OCI-LY7 (cell line): ENCODE data around the gene OR4E1. TPM values are rescaled to one million over a fixed set of nuclear protein-coding genes. Genes with fewer than 3 reads are reported as not detected.
"Not testable (repeated sequence)": the region's sequence is repeated elsewhere in the genome, so short reads cannot be mapped to it uniquely, and the experiment has no call there.

ENCODE experiments used
- BruUV-seq: library from RNA; stranded (reverse); fragments of 400-500 nt; replicated peaks from 2 replicates; lab custom pipeline; 2021; lab: Mats Ljungman, UMichigan
- CTCF ChIA-PET: fragments of 300-600 bp; sonication (Branson Sonifier 250); formaldehyde crosslinking; loops from one replicate; lab custom pipeline; 2022; ENCODE audit warnings: antibody characterized with exemption; ENCODE audit not compliant: unreplicated experiment; lab: Charles Lee
- POLR2A ChIA-PET: fragments of 300-600 bp; sonication (Branson Sonifier 250); formaldehyde crosslinking; loops from one replicate; lab custom pipeline; 2022; ENCODE audit warnings: antibody characterized with exemption; lab: Charles Lee
- DNase-seq: peaks from one replicate; pipeline ENCODE4 v3.0.0-alpha.2; 2015; ENCODE audit warnings: low spot score
- H2AFZ ChIP-seq: fragments of 200-600 bp; sonication (generic), shearing (Covaris generic); 2 replicates; pipeline ENCODE4 v1.6.1; 2014; ENCODE audit warnings: mild to moderate bottlenecking, antibody characterized with exemption, low read length, moderate library complexity
- H3K27ac ChIP-seq: fragments of 200-600 bp; sonication (generic); 2 replicates; pipeline ENCODE4 v1.5.1; 2014; ENCODE audit warnings: mixed run types, low read depth, mild to moderate bottlenecking, moderate library complexity, low read length, inconsistent platforms; ENCODE audit not compliant: poor library complexity, severe bottlenecking
- H3K36me3 ChIP-seq: fragments of 200-600 bp; sonication (generic); 2 replicates; pipeline ENCODE4 v1.6.1; 2014; ENCODE audit warnings: mild to moderate bottlenecking, antibody characterized with exemption, low read length, moderate library complexity, mixed read lengths; ENCODE audit not compliant: insufficient read depth
- H3K4me1 ChIP-seq: fragments of 200-600 bp; sonication (generic); 2 replicates; pipeline ENCODE4 v1.5.1; 2014; ENCODE audit warnings: mild to moderate bottlenecking, low read length; ENCODE audit not compliant: insufficient read depth, poor library complexity, severe bottlenecking
- H3K4me2 ChIP-seq: fragments of 200-600 bp; sonication (generic); 2 replicates; pipeline ENCODE4 v1.6.1; 2014; ENCODE audit warnings: mild to moderate bottlenecking, low read length
- H3K4me3 ChIP-seq: fragments of 200-600 bp; sonication (generic); 2 replicates; pipeline ENCODE4 v1.5.1; 2014; ENCODE audit warnings: mild to moderate bottlenecking, low read depth, low read length; ENCODE audit not compliant: poor library complexity, severe bottlenecking
- H3K79me2 ChIP-seq: fragments of 200-600 bp; sonication (generic); 2 replicates; pipeline ENCODE4 v1.6.1; 2016; ENCODE audit warnings: low read depth, mild to moderate bottlenecking, low read length, moderate library complexity, mixed read lengths; ENCODE audit not compliant: insufficient read depth
- H3K9me2 ChIP-seq: fragments of 200-600 bp; sonication (generic); 2 replicates; pipeline ENCODE4 v1.6.1; 2016; ENCODE audit warnings: mild to moderate bottlenecking, low read length, mixed read lengths; ENCODE audit not compliant: insufficient read depth
- H3K9me3 ChIP-seq: fragments of 200-600 bp; sonication (generic); 2 replicates; pipeline ENCODE4 v1.6.1; 2014; ENCODE audit warnings: mild to moderate bottlenecking, mixed run types, low read length, mixed read lengths
- H4K20me1 ChIP-seq: fragments of 200-600 bp; sonication (generic); 2 replicates; pipeline ENCODE4 v1.6.1; 2014; ENCODE audit warnings: mild to moderate bottlenecking, antibody characterized with exemption, low read length, moderate library complexity, mixed read lengths; ENCODE audit not compliant: insufficient read depth
- EZH2phosphoT487 ChIP-seq: fragments of 200-600 bp; sonication (generic); IDR thresholded peaks from 2 replicates; pipeline ENCODE4 v1.6.1; 2018; ENCODE audit warnings: low read depth, borderline replicate concordance, mild to moderate bottlenecking, mixed run types, antibody characterized with exemption, low read length, moderate library complexity, mixed read lengths
- intact Hi-C: fragments of 100-400 bp; cut with micrococcal nuclease; formaldehyde crosslinking; loops from one replicate; pipeline ENCODE4 v1.10.0; 2022; ENCODE audit not compliant: unreplicated experiment
- total RNA-seq, 2 experiments: library from RNA; depleted of rRNA in 1 of 2; stranded (reverse); fragments of >200 nt in 1 of 2; shearing (Covaris generic) in 1 of 2; gene quantifications; 2 replicates each; pipeline ENCODE4 v1.2.3, GENCODE V29; 2014 to 2022
- TF ChIP-seq, protein P1 (sequence below): fragments of 200-600 bp; sonication (generic); conservative IDR thresholded peaks from 2 replicates; pipeline ENCODE4 v1.5.1; 2014; ENCODE audit warnings: mild to moderate bottlenecking, antibody characterized with exemption, low read length, moderate library complexity, mixed read lengths

OR4E1 gene
- total RNA-seq, 2 experiments from 2014 or later = not detected

GRCh38 chr14:21634840-21635239, 38.8 kb downstream of the OR4E1 start, which contains the start of gene OR10G2:
Gene OR10G2, minus strand, starts transcription at chr14:21634940. Its CDS starts 98 bp downstream, at chr14:21634842.
- Histone ChIP-seq H3K79me2 (no peaks in the 10 kb centered on the region), H3K4me3 (no peak within 1 kb of the TSS), H3K4me1 (no peaks in the 10 kb centered on the region), H4K20me1 (no peaks in the 10 kb centered on the region), H3K9me3 (no peaks in the 10 kb centered on the region), H2AFZ (no peak within 1 kb of the TSS), H3K27ac (no peak within 1 kb of the TSS), H3K9me2 (no peaks in the 10 kb centered on the region), H3K4me2 (no peak within 1 kb of the TSS), H3K36me3 (no peaks in the 10 kb centered on the region)
- ChIA-PET POLR2A (no interaction called here), CTCF (no interaction called here)
- no TSS peak for BruUV-seq
- no peak for DNase-seq
- intact Hi-C loops = no loop called here
- TF ChIP-seq, protein P1, sequence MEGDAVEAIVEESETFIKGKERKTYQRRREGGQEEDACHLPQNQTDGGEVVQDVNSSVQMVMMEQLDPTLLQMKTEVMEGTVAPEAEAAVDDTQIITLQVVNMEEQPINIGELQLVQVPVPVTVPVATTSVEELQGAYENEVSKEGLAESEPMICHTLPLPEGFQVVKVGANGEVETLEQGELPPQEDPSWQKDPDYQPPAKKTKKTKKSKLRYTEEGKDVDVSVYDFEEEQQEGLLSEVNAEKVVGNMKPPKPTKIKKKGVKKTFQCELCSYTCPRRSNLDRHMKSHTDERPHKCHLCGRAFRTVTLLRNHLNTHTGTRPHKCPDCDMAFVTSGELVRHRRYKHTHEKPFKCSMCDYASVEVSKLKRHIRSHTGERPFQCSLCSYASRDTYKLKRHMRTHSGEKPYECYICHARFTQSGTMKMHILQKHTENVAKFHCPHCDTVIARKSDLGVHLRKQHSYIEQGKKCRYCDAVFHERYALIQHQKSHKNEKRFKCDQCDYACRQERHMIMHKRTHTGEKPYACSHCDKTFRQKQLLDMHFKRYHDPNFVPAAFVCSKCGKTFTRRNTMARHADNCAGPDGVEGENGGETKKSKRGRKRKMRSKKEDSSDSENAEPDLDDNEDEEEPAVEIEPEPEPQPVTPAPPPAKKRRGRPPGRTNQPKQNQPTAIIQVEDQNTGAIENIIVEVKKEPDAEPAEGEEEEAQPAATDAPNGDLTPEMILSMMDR = no peak
- no peak for TF ChIP-seq EZH2phosphoT487

DNA sequence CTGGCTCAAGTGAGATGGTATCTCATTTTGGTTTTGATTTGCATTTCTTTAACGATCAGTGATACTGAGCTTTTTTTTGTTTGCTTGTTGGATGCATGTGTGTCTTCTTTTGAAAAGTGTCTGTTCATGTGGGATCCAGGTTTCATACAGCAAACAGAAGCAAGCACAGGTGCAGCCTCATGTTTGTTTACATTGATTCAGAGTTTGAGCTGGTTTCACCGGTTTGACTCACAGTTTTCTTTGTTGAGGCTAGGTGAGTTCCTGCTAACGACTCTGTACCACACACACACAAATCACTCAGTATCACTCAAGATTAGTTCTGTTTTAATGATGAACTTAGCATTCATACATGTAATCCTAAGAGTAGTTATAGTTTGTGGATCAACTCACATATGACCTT, 42.5 kb downstream of the OR4E1 start:
- Histone ChIP-seq H3K4me3 (no peak overlapping the region), H2AFZ (no peak overlapping the region), H3K36me3 (no peaks in the 10 kb centered on the region), H3K4me2 (no peak overlapping the region), H3K4me1 (no peaks in the 10 kb centered on the region), H3K9me3 (no peaks in the 10 kb centered on the region), H3K79me2 (no peaks in the 10 kb centered on the region), H3K9me2 (no peaks in the 10 kb centered on the region), H3K27ac (no peak overlapping the region), H4K20me1 (no peaks in the 10 kb centered on the region)
- CTCF ChIA-PET = no interaction called here
- DNase-seq = no peak
- no peak for TF ChIP-seq EZH2phosphoT487
- TF ChIP-seq, protein P1 = no peak
- POLR2A ChIA-PET = interaction anchor here (0.6 to 1.0 kb wide), 2 partner anchors 21 to 62 kb away, joined by 3 read pairs; no protein-coding TSS in a partner anchor
- BruUV-seq = no TSS peak
- intact Hi-C loops = no loop called here

DNA sequence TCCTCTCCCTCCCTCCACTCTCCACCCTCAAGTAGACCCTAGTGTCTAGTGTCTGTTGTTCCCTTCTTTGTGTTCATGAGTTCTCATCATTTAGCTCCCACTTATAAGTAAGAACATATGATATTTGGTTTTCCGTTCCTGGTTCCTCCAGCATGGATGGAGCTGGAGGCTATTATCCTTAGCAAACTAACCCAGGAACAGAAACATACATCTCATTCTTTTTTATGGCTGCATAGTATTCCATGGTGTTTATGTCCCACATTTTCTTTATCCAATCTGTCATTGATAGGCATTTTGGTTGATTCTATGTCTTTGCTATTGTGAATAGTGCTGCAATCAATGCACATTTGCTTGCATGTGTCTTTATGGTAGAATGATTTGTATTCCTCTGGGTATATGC, 43.1 kb downstream of the OR4E1 start:
- POLR2A ChIA-PET = interaction anchor here (1.0 kb wide), 1 partner anchor 20 kb away, joined by 3 read pairs; no protein-coding TSS in a partner anchor
- H2AFZ ChIP-seq, H3K79me2 ChIP-seq, intact Hi-C loops, H3K4me1 ChIP-seq, H3K9me2 ChIP-seq, H4K20me1 ChIP-seq, H3K4me2 ChIP-seq, H3K36me3 ChIP-seq, DNase-seq, CTCF ChIA-PET, H3K27ac ChIP-seq, BruUV-seq, H3K9me3 ChIP-seq, H3K4me3 ChIP-seq: not testable (repeated sequence)
